Fibroblast of mammary gland (primary cell): ENCODE data around the gene CATSPER3.
"Not testable (repeated sequence)": the region's sequence is repeated elsewhere in the genome, so short reads cannot be mapped to it uniquely, and the experiment has no call there.

Experiments used
- DNase-seq: peaks from one replicate; pipeline ENCODE4 v3.0.0-alpha.2; 2010; ENCODE audit warnings: low read depth
- H3K4me3 ChIP-seq: 2 replicates; pipeline ENCODE4 v1.5.1; 2011; ENCODE audit warnings: low read depth, mild to moderate bottlenecking, low read length, moderate library complexity; ENCODE audit not compliant: control insufficient read depth
- CTCF ChIP-seq: conservative IDR thresholded peaks from 2 replicates; pipeline ENCODE4 v1.5.1; 2011; ENCODE audit warnings: low read depth, low read length, inconsistent platforms; ENCODE audit not compliant: control insufficient read depth, insufficient read depth

Gene CATSPER3

GRCh38 chr5:134989266-134989830 is 21.6 kb downstream of the CATSPER3 start:
- no peak for TF ChIP-seq CTCF
- peak; percentile 6 for DNase-seq
- H3K4me3 ChIP-seq: no peak overlapping the region

- not testable (repeated sequence) for H3K4me3 ChIP-seq, DNase-seq
These were observed 22.5 kb downstream of the CATSPER3 start for GRCh38 chr5:134990183-134990582.

- no peak for DNase-seq
These were observed 24.4 kb downstream of the CATSPER3 start for GRCh38 chr5:134992148-134992547.

GRCh38 chr5:134993161-134993560 is 25.5 kb downstream of the CATSPER3 start:
- no peak for TF ChIP-seq CTCF
- H3K4me3 ChIP-seq: no peak overlapping the region

More at GRCh38 chr5:134992148-134992547, 24.4 kb downstream of the CATSPER3 start:
- H3K4me3 ChIP-seq: no peak overlapping the region
- TF ChIP-seq CTCF: no peak

GRCh38 chr5:134994560-134995156 is 27.0 kb downstream of the CATSPER3 start:
- H3K4me3 ChIP-seq: no peak overlapping the region
- TF ChIP-seq CTCF: no peak
- no peak for DNase-seq

More at GRCh38 chr5:134993161-134993560, 25.5 kb downstream of the CATSPER3 start:
- DNase-seq: no peak

- no peak for TF ChIP-seq CTCF
- no peak overlapping the region for H3K4me3 ChIP-seq
- DNase-seq: no peak
These were observed 28.2 kb downstream of the CATSPER3 start for GRCh38 chr5:134995850-134996402.

GRCh38 chr5:134997015-134997414 is 29.3 kb downstream of the CATSPER3 start:
- TF ChIP-seq CTCF: no peak
- no peak overlapping the region for H3K4me3 ChIP-seq
- no peak for DNase-seq

- not testable (repeated sequence) for DNase-seq, H3K4me3 ChIP-seq
These were observed 30.4 kb downstream of the CATSPER3 start for GRCh38 chr5:134998068-134998467.
